Activated CD8-positive, alpha-beta memory T cell treated with anti-CD3 and anti-CD28 coated beads, Interleukin-2, amount 50 U/mL, for 24 hours (primary cell): ENCODE results near the gene KLF15.
"Not testable (repeated sequence)": the region's sequence is repeated elsewhere in the genome, so short reads cannot be mapped to it uniquely, and the experiment has no call there.

Experiments
- DNase-seq: peaks from one replicate; pipeline ENCODE4 v3.0.0-alpha.2; 2020; ENCODE audit errors: extremely low read depth

The KLF15 gene

DNA sequence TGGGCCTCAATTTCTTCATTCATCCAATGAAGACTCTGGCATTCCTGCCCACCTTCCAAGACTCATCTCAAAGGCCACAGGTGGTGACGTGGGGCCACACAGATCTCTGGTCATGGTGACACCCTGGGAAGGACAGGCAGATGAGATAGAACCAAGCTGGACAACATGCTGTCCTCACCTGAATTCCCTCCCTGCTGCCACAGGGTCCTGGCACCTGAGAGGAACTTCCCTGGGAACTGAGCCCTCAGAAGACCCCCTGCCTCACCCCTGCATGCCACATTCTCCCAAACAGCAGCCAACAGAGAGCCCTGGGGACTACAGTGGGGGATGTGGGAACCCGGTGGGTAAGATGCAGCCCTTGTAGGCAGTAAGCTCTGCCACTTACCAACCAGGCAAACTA lies 10.7 kb downstream of the KLF15 start:
- DNase-seq: no peak

DNA sequence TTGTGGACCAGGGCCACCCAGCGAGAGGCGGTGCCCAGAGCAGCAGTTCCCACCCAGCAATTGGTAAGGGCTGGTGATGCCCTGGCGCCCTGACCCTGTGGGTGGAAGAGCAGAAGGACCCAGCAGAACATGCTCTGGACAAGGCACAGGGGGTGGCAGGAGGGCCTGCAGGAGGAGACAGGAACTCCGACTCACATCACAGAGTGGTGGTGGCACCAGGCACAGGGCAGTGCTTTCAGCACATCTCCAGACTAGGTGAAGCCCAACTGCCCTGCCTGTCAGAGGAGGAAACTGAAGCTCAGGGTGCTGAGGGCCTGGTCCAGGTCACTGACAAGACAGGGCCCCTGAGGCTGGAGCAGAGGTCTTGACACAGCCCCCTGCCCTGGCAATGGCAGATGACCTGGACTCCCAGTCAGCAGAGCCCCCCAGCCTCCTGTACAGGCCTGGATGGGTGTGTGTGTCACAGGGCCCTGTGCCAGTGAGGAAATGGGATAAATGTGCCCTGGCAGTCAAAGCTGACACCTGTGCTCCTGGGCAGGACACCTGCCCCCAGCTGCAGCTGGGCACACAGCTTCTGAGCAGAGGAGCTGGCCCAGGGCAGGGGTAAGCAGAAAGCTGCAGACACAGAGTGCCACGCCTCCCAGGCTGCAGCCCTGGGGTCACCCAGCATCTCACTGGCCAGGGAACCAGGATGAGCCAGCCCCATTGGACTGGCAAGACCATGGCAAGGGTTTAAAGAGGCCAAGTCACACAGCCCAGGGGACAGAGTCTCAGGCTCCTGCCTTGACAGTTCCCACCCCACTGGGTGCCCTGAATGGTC lies 11.4 kb downstream of the KLF15 start:
- DNase-seq: no peak

DNA sequence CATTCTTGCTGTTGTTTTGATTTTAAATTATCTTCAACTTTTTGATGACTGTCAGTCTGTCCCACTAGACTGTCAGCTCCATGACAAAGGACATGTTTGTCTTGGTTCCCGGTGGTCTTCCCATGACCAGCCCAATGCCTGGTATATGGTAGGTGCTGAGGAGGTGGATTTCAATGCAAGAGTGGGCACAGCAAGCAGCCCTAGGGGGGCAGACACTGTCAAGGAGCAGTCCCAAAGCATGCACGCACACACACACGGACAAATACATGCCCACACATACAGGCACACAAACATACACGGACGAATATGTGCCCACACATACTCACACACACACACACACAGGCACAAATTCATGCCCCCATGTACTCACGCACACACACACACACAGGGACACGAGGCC lies 12.0 kb downstream of the KLF15 start:
- DNase-seq: no peak

DNA sequence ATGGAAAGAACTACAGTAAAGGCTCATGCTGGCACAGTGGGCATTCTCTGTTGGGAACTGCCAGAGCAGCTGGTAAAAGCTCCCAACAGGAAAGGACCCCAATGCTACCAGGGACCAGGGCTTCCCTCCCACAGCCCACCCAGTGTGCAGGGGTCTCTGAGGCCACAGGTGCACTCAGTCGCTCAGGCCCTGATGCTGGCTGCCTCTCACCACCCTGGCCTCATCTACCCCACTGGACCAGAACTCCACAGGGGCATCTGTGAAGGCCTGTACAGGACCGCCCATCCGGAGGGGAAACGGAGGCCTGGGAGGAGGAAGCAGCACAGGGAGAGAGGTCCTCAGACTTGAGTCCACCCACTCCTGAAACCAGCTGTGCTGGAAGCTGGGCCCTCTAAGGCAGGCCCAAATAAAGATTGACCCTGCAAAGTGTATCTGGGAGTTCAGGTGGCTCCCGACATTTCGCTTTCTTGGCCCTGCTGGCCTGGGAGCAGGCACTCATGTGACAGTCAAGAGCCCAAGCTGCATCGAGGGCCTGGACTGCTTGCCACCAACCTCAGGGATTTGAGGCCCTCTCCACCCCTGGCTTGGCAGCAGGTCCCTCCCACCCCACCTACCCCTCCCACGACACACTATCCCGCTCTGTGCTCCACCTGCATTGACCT lies 12.7 kb downstream of the KLF15 start:
- no peak for DNase-seq

DNA sequence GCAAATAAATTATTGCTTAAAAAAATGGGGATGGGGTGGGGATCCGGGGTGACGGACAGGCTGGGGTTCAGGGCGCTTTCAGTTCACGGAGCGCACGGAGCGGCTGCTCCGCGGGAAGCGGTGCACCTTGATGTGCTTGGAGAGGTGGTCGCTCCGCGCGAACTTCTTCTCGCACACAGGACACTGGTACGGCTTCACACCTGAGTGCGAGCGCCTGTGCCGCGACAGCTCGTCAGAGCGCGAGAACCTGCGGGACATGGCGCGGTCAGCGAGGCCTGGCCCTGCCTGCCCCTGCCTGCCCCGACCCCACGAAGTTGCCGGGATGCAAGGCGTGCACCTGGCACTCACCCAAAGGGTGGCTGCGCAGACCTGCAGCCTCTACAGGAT lies 13.6 kb downstream of the KLF15 start:
- no peak for DNase-seq

DNA sequence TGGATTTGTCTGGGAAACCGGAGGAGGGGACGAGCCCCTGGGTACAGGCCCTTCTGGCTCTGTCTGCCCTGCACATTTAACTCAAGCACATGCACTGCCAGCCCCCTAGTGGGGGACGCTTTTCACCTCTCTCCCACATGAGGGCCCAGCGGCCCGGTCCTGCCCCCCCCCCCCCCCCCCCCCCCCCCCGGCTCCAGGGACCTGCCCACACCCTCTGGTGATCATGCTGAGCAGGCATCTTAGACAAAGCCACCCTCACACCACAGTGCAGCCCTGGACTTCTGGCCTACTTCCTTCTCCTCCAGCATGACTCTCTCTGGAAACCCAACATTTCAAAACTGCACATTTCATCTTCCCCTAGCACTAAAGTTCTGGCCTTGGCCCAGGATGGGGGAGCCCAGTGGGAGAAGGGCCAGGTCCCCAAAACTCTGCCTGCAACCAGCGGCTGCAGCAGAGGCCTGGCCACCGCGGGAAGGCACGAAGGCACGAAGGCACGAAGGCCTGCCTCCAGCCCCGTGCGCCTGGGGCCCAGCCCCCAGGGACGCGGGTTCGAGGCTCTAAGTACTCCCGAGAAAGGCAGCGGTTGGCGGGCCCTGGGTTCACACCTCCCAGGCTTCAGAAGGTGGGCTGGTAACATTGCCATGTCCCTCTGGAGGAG lies 14.1 kb downstream of the KLF15 start:
- DNase-seq: no peak

DNA sequence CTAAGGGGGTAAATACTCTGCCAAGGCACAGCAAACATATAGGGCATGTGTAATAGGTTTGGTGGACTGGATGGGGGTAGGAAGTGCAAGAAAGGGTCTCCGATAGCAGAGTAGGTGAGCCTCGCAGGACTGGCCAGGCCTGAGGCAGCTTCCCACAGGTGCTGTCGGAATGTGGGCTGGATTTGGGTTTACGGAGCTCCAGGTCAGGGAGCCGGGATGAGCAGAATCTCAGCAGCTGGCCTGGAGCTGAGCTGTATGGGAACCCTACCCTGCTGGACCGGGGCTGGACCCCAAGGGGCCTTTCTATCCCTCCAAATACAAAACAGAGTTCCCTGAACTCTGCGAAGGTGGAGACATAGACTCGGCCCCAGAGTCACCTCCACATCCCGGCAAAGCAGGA lies 15.0 kb downstream of the KLF15 start:
- DNase-seq: no peak

DNA sequence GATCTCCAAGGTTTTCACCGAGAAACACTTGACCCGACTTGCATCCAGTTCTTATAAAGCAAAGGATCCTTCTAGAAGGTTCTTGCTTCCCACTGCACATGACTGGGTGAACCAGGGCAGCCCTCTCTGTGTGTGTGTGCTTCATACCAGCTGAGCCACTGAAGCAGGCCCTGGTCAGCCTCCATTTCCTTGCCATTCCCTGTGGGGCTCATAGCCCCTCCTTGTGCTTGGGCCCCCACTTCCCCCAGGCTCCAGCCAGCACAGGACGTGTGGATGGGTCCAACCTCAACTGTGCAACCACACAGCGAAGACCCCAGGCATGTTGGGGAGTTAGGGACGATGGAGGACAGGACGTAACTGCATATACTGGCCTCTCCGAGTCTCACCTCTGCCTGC lies 15.5 kb downstream of the KLF15 start:
- no peak for DNase-seq

DNA sequence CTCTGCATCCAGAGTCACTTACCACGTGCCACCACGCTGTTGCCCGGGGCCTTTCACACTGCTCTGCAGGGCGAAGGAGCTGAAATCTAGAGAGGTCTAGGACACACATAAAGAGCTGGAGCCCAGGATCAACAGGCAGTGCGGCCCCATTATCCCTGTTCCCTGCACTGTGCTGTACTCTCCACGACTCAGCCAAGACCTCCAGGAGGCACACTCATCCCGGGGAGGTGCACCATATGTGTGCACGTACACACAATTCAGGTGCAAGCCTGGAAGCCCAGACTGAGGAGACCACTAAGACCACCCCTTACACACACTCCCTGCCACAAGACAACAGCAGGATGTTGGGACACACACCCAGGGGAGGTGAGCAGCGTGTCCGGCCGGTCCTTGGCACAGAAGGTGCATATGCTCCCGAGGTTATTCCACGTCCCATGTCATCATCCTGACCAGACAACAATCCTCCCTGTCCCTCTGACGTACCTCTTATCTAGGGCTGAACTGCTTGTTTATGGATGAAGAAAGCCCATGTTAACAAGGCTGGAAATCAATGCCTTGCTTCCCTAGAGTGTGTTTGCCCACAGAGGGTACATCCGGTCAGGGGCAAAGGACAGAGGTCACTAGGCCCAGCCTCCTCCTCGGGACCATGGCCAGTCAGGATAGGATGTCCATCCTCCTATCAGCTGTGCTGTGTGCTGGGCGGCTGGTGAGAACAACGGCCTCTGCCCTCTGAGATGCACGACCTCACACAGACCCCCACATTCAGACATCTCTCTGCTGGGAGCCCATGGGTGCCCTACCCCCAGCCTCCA lies 16.1 kb downstream of the KLF15 start:
- no peak for DNase-seq

DNA sequence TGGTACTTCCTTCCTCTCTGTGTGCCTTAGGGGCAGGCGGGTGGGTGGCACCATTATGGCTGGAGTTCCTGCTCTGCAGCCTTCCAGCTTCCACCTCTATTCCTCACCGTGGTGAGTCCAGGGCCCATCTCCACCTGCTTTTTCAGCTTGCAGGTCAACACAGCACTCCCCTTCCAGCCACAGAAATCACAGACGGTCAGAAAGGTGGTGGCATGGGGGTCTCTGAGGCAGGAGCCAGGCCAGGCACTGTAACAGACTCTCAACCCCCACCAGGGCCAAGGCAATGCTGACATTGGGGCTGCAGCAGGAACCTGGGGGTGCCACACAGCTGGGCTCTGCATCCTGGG lies 16.6 kb downstream of the KLF15 start:
- DNase-seq: no peak

DNA sequence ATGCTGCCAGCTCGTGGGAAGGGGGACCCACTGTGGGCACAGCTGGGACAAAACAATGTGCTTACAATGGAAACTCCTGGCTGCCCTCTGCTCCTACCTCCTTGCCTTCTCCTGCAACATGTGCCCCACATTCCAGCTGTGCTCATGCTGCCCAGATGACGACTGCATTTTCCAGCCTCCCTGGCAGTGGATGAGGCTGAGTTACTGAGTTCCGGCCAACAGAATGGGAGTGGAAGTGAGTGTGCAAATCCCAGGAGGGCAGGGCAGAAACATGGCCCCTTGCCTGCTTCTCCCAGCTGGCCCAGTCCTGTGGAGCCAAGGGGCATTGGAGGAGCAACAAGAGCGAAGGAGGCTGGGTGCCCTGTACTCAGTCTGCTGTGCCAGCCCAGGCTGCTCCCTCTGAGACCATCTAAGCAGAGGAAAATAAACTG lies 17.1 kb downstream of the KLF15 start:
- DNase-seq: no peak

DNA sequence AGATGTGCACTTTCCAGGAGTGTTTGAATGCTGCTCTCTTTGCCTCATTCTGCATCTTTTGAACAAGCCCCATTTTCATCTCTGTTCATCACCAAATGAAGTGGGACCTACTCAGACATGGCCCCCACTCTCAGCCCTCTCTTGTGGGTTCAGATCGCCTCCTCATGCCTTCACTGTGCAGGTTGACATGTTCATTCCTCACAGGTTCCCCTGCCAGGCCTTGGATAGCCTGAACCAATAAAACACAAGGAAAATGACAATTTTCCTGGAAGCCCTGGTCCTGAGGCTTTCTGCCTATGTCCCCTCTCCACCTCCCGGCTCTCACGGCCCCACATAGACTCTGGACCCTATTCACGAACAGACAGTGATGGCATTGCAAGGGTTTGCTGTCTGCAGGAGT lies 17.7 kb downstream of the KLF15 start:
- no peak for DNase-seq

DNA sequence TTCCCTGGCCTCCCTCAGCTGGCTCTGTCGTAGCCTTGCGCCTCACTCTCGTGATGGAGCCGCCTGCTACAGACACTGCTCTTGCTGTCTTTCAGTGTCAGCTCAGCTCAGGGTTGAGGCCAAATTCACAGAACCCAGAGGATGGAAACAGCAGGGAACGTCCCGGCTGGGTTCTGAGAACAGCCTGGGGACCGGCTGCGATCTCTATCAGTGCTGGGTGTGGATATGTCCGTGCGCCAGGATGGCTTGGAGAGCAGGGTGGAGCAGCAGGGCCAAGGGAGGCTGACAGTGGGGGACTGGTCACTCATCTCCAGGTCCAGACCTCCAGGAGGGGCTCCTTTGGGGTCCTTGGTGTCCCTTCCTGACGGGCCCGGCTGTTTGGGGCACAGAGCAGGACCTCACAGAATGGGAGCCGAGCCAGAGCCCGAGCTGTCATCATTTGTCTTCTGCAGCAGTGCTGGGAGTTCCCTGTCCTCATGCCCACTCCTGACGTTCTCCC lies 18.4 kb downstream of the KLF15 start:
- no peak for DNase-seq

DNA sequence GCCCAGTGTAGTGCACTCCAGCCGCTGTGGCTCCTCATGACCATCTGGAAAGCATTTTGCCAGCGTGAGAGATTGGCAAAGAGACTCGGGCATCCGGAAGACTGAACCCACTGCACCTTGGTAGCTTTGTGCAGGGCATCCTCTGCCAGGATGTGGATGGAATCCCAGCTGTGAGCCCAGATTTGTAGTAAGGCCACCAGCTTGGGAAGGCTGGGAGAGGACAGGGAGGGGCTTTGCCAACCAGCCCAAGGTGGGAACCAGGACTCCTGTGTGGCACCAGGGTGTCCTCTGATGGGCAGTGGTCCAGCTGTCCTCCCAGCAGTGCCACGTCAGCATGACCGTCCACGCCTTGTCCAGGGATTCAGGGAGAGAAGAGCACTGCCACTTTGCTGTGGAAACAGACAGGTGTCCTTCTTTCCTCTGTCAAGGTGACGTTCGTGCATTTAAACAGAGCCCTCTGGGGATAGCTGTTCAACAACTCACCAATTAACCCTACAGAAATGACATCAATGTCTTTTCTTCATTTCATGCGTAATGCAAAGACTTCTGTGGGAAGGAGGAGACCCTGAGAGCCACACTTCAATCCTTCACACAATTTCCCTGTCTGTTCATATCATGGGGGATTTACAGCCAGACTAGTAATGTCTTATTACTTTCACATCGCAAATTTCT lies 19.1 kb downstream of the KLF15 start:
- no peak for DNase-seq

DNA sequence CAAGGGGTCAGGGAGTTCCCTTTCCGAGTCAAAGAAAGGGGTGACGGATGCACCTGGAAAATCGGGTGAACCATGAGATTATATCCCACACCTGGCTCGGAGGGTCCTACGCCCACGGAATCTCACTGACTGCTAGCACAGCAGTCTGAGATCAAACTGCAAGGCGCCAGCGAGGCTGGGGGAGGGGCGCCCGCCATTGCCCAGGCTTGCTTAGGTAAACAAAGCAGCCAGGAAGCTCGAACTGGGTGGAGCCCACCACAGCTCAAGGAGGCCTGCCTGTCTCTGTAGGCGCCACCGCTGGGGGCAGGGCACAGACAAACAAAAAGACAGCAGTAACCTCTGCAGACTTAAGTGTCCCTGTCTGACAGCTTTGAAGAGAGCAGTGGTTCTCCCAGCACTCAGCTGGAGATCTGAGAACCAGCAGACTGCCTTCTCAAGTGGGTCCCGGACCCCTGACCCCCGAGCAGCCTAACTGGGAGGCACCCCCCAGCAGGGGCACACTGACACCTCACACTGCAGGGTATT lies 25.3 kb downstream of the KLF15 start:
- not testable (repeated sequence) for DNase-seq

DNA sequence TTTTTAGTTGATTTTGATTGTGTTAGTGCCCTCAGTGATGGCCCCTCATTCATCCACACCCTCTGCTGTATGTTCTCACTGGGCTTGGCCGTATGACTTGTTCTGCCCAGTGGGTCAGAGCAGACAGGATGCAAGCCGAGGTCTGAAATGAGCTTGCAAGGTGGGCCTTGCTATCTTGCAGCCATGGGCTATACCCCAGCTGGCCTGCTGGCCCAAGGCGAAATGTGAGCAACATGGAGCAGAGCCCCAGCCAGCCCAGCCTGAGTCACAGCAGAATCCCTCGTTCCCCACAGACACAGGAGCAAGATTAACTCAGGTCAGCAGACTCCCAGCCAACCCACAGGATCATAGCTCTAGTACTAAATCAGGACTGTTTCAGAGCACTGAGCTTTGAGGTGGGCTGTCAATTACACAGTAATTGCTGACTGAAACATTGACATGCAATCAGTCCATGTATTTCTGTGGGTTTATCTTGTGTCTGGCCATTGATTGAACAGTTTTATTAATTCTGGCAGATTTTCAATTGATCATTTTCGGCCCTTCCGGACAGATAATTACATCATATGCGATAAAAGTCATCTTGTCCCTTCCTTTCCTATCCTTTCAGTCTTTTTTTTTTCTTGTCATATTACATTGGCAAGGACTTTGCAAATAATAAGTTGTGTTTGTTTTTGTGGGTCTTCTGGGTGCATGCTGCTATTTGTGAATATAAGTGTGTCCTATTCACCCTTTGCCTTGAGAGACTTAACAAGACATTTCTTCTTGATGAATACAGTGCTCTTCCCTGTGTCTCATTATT lies 27.1 kb downstream of the KLF15 start:
- no peak for DNase-seq

DNA sequence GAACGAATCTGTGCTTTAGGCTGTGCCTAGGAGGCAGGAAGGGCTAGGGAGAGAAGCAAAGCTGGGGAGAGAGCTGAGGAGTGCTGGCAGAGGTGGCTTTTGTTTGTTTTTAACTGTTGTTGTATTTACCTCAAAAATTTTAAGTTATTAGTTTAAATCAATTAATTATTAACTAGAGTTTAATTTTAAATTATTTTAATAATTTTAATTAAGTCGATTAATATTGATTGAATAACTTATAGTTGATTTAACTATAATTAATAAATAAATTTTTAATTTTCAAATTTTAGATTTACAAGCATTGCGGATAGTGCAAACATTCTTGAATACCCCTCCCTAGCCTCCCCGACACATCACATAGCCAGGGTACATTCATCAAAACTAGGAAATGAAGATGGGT lies 30.6 kb downstream of the KLF15 start:
- DNase-seq: no peak

DNA sequence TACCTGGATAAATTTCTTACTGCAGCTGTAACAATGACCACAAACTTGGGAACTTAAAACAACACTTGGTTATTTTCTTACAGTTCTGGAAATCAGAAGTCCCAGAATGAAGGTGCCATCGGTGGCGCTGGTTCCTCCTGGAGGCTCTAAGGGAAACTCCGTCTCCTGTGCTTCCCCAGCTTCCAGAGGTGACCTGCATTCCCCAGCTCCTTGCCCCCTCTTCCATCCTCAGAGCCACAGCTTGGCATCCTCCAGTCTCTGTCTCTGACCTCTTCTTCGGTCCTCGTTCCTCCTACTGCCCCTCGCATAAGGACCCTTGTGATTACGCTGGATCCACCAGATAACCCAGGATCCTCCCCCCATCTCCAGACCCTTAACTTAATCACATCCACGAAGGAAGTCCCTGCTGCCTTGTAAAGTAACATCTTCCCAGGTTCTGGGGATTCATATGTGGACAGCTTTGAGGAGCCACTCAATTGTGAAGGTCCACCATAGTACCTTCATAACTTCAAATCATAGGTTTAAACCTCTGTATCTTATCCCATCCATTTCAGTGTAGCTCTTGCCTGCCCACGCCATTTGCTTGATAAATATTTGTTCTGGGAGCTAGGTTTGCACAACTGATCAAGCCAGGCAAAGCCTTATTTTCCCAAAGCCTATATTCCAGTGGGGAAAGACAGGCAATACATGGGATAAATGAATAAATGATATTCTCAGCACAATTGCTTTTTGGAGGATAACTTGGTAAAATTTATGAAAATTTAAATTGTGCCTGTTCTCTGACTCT lies 34.8 kb downstream of the KLF15 start:
- DNase-seq: no peak

DNA sequence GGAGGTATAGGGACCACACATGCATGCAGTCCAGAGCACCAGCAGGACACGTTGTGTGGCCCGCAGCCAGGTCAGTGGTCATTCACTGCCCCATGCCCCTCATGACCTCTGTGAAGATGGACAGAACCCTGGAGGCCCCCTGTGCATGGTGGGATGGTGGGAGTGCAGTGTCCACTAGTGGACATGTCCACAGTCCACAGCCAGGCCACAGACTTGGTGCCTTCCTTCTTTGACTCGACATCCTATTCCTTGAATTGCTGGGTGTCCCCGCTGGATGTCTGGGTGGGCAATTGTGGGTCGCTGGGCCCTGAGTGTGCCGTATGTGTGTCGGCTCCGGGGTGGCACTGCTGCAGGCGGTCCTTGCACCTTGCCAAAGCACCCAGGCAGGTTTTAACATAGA lies 35.7 kb downstream of the KLF15 start:
- DNase-seq: no peak
